GM12875 (cell line): ENCODE measurements around the gene LSM14A.
"Not testable (repeated sequence)": the region's sequence is repeated elsewhere in the genome, so short reads cannot be mapped to it uniquely, and the experiment has no call there.

ENCODE experiments used
- H3K4me3 ChIP-seq: one replicate; pipeline ENCODE4 v1.5.1; 2011; ENCODE audit warnings: low read depth, low read length, control low read depth
- TF ChIP-seq, protein P1 (sequence below): IDR thresholded peaks from 2 replicates; pipeline ENCODE4 v1.5.1; 2011; ENCODE audit warnings: low read depth, mild to moderate bottlenecking, control low read depth, inconsistent platforms, low read length, moderate library complexity, borderline replicate concordance; ENCODE audit not compliant: insufficient read depth

The LSM14A gene

DNA sequence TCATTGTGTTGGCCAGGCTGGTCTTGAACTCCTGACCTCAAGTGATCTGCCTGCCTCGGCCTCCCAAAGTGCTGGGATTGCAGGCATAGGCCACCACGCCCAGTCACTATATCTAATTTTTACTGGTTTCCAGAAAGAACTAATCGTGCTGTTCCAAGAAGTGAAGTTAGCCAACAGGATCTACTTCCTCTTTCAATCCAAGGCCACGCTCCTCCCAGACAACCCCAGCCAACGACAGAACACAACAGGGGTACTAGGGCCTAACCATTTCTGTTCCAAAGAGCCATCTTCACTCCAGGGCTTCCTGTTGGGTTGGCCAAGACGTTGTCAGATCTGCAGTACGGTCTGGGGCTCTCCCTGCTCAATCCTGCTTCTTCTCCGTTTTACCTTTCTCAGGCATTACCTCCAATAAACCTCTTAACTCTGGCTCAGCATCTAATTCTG, 7.0 kb upstream of the LSM14A start:
- TF ChIP-seq, protein P1, sequence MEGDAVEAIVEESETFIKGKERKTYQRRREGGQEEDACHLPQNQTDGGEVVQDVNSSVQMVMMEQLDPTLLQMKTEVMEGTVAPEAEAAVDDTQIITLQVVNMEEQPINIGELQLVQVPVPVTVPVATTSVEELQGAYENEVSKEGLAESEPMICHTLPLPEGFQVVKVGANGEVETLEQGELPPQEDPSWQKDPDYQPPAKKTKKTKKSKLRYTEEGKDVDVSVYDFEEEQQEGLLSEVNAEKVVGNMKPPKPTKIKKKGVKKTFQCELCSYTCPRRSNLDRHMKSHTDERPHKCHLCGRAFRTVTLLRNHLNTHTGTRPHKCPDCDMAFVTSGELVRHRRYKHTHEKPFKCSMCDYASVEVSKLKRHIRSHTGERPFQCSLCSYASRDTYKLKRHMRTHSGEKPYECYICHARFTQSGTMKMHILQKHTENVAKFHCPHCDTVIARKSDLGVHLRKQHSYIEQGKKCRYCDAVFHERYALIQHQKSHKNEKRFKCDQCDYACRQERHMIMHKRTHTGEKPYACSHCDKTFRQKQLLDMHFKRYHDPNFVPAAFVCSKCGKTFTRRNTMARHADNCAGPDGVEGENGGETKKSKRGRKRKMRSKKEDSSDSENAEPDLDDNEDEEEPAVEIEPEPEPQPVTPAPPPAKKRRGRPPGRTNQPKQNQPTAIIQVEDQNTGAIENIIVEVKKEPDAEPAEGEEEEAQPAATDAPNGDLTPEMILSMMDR: no peak
- H3K4me3 ChIP-seq: no peak overlapping the region

DNA sequence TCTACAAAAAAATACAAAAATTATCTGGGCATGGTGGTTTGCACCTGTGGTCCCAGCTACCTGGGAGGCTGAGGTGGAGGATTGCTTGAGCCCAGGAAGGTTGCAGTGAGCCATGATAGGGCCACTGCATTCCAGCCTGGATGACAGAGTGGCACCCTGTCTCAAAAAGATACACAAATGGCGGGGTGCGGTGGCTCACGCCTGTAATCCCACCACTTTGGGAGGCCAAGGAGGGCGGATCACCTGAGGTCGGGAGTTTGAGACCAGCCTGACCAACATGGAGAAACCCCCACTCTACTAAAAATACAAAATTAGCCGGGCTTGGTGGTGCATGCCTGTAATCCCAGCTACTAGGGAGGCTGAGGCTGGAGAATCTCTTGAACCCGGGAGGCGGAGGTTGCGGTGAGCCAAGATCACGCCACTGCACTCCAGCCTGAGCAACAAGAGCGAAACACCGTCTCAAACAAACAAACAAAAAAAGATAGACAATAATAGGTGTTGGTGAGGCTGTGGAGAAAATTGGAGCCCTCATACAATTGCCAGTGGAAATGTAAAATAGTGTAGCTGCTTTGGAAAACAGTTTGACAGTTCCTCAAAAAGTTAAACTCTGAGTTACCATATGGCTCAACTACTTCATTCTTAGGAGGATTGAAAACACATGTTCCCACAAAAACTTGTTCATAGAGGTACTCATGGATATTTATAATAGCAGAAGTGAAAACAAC, 2.7 kb upstream of the LSM14A start:
- not testable (repeated sequence) for H3K4me3 ChIP-seq

DNA sequence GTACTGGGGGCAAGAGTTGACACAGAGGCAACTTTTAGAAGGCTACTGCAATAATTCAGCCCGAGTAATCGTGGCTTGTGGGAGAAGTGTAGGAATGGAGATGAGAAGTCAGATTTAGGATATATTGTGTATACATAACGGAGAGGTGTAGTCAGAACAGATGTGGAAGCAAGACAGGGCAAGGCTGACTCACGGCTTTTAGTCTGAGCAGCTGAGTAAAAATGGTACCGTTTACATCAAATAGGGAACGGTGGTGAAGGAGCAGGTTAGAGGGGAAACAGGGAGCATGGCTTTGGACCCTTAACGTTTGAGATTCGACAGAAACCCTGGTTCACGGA, 796 bp upstream of the LSM14A start:
- TF ChIP-seq, protein P1: no peak
- peak overlapping the region; percentile 99 for H3K4me3 ChIP-seq

DNA sequence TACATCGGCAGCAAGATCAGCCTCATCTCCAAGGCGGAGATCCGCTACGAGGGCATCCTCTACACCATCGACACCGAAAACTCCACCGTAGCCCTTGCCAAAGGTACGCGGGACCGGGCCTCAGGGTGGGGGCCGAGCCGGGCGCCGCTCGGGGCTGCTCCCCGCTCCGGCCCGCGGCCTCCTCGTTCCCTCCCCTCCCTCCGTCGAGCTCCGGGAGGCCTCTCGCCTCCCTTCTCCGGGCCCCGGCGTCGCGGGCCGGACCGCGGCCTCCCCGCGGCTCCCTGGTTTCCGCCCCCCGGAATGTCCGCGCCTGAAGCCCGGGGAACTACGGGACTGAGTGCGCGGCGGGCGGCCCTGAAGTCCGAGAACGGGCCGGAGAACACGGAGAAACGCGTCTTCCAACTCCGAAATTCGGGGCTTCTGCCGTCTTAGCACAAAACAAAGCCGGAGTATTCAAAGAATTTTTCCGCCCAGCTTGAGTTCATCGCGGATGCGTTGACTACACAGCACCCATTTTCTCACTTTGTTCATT, 423 bp downstream of the LSM14A start:
- H3K4me3 ChIP-seq: peak overlapping the region; percentile 99
- TF ChIP-seq, protein P1: no peak

DNA sequence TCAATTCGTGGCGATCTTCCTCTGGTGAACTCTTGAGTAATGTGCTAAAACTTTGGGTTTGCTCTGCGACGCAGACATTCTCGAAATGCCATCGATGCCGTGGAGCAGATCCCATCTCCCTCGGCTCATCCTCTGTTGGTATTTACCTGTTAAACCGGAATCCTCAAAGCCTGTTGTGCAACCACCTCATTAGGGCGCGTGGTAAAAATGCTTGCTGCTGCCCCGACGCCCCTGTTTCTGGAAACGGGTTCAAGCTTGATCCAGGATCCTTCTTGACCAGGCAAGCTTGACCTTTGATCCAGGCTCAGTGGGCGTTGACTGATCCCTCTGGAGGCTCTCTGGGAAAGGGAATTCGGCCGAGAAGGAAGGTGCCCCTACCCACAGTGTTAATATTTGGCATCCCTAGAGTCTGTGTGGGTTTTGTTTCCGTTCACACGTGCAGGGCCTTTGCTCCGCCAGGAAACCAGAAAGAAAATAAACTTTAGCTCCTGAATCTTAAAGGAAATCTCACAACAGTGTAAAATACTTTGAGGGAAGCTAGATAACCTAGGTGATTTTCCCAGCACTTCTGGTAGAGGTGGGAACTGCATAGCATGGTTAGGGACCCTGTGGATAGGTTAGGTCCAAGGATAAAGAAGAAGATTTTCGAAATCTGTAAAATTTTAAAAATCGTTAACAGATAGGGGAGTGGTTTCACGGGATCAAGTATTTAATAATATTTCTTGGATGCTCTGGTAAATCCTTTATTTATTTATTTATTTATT, 1.1 kb downstream of the LSM14A start:
- TF ChIP-seq, protein P1: 0 out of 2 replicates have a peak, but pooled peaks have one; percentile 2
- peak overlapping the region; percentile 99 for H3K4me3 ChIP-seq

DNA sequence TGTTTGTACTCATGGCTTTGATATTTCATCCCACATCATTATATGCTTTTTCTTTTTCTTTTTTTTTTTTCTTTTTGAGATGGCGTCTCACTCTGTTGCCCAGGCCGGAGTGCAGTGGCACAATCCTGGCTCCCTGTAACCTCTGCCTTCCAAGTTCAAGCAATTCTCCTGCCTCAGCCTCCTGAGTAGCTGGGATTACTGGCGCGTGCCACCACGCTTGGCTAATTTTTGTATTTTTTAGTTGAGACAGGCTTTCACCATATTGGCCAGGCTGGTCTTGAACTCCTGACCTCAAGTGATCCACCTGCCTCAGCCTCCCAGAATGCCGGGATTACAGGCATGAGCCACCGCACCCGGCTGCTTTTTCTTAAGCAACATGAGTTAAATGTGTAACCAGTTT, 2.9 kb downstream of the LSM14A start:
- not testable (repeated sequence) for H3K4me3 ChIP-seq

DNA sequence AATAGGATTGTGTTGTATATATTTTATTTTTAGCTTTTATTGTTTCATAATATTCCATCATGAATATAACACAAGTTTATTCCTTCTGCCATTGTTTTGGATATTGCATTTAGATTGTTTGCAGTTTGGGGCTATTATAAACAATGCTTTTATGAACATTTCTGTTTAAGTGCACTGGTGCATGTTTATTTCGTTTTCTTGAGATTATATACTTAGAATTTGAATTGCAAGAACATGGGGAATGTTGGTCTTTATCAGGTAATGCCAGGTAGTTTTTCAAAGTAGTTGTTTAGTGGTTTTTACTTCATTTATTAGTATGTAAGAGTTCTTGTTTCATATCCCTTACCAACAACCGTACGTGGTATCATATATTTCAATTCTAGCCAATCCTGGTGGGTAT, 4.3 kb downstream of the LSM14A start:
- TF ChIP-seq, protein P1: no peak
- H3K4me3 ChIP-seq: no peak overlapping the region

DNA sequence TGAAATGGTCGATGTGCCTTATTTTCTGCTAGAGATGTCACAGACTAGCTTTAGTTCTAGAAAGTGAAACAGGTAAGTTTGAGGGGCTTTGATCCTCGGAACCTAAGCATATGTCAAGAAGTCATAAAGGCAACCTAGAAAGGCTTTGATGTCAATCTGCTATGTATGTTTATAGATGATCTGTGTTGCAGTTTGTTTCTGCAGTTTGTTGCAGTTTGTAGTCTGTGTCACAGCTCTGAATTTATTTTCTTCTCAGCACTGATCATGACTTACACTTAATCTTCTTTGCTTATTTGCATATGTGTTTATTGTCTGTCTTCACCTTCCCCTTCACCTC, 5.9 kb downstream of the LSM14A start:
- TF ChIP-seq, protein P1: no peak
- H3K4me3 ChIP-seq: no peak overlapping the region
